Stimulated activated CD4-positive, alpha-beta T cell treated with anti-CD3 and anti-CD28 coated beads, Interleukin-12 subunit alpha, Interleukin-12 subunit beta, amount 100 ng/mL, for 4 hours (primary cell): ENCODE data around the gene RP2.

Experiments
- DNase-seq: peaks from one replicate; pipeline ENCODE4 v3.0.0-alpha.2; 2020

The RP2 gene

GRCh38 chrX:46836701-46837557 is at the start of gene RP2:
RP2 (plus strand) TSS chrX:46837043; CDS start chrX:46837101, 58 bp downstream.
- DNase-seq: peak; percentile 79

GRCh38 chrX:46788902-46789301 is 47.9 kb upstream of the RP2 start:
- no peak for DNase-seq

DNA sequence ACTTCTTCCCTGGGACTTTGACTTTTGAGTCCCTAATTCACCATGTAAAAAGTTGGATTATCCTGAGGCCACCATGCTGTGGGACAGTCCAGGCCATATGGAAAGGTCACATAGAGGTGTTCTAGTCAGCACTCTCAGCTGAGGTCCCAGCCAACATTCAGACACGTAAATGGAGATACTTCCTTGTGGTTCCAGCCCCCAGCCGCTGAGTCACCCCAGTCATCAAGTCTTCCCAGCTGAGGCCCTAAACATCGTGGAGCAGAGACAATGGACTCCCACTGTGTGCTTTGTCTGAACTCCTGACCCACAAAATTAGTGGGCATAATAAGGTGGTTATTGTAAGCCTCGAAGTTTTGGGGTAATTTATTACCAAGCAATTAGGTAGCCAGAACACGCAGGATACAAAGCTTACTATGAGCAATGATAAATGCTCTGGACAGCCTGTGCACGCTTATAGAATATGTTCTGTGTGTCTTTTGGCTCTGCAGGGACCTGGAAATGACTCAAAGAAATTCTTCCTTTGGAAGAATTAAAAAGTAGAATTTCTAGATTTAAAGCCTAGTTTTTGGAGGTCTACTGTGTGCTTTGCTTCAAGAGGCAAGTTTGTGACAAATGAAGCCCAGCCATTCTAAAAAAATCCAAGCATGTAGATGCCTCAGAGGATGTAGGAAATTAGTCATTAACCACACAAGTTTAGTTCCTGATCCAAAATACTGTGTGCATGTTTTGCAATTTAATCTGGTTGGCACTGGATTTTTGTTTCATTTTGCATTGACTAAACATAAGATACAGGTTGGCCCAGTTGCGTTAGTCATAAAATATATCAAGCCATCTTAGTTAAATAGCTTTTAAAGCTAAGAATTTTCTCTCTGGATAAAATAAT is 44.7 kb upstream of the RP2 start:
- DNase-seq: no peak

- DNase-seq: no peak
Measured at GRCh38 chrX:46792810-46793188, 44.0 kb upstream of the RP2 start.

- no peak for DNase-seq
Measured at GRCh38 chrX:46793386-46794143, 43.3 kb upstream of the RP2 start.

GRCh38 chrX:46796574-46797191 is 40.2 kb upstream of the RP2 start:
- DNase-seq: peak; percentile 69

- DNase-seq: no peak
Measured at GRCh38 chrX:46803140-46803539, 33.7 kb upstream of the RP2 start.

DNA sequence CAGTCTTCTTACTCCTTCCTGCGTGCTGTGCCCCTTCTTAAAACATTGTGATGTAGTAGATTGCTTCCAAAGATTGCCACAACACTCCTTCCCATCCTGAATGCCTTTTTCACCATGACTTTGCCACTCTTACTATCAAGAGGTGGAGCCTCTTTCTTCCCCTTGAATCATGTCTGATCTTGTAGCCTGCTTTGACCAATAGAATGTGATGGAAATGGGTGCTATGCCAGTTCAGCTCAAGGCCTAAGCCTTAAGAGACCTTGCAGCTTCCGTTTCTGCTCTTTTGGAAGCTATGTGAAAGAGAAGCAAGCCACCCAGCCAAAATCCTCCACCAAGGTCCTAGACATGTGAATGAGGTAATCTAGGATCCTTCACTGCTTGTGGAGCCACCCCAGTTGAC is 31.6 kb upstream of the RP2 start:
- DNase-seq: no peak

- no peak for DNase-seq
Measured at GRCh38 chrX:46811121-46811520, 25.7 kb upstream of the RP2 start.

DNA sequence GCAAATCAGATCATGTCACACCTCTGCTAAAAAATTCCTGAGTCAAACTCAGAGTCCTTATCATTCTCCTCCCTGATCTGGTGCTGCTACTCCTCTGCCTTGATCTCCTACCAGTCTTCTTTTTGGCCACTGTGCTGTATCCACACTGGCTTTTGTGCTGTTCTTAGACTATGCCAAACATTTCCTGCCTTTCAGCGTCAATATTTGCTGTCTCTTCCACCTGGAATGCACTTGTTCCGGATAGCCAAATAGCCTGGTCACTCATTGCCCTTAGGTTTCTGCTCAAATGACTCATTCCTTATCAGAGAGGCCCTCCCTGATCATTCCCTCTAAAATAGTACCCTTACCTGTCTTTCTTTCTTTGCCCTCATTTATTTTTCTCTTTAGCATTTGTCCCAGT is 24.4 kb upstream of the RP2 start:
- no peak for DNase-seq

DNA sequence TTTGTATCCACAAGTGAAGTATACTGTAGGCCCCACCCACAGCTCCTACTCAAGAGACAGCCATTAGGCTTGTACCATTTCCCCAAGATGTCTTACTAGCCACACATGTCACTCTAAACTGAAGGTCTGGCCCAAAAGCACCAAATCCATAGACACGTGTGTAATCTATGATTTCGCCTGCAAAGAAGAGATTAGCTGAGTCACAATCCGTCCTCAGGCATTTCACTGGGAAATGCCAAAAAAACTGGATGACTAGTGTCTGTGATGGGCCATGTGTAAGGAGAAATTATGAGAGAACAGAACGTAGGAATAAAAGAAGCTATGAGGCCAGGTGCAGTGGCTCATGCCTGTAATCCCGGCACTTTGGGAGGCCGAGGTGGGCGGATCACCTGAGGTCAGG is 21.9 kb upstream of the RP2 start:
- no peak for DNase-seq

GRCh38 chrX:46819136-46819535 is 17.7 kb upstream of the RP2 start:
- no peak for DNase-seq

GRCh38 chrX:46820391-46821100 is 16.3 kb upstream of the RP2 start:
- DNase-seq: no peak

- DNase-seq: no peak
Measured at GRCh38 chrX:46823481-46823880, 13.4 kb upstream of the RP2 start.

- no peak for DNase-seq
Measured at GRCh38 chrX:46831765-46832327, 5.0 kb upstream of the RP2 start.

GRCh38 chrX:46837558-46838485 is 979 bp downstream of the RP2 start:
- DNase-seq: no peak

DNA sequence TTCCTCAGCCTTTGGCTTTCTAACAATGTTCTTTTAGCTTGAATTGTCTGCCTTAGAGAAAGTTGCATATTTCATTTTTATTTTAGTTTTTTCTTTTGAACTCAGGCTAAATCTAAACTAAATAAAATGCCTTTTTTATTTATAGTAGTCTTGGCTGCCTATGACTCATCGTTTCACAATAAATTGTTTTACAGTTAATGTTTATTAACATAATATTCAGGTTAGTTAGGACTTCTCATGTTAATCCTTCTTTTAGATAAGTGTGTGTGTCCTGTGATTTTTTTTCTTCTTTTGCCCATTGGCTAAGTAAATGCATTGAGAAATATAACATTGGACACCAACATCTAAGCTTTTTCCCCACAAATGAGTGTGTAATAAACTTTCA is 1.6 kb downstream of the RP2 start:
- no peak for DNase-seq

DNA sequence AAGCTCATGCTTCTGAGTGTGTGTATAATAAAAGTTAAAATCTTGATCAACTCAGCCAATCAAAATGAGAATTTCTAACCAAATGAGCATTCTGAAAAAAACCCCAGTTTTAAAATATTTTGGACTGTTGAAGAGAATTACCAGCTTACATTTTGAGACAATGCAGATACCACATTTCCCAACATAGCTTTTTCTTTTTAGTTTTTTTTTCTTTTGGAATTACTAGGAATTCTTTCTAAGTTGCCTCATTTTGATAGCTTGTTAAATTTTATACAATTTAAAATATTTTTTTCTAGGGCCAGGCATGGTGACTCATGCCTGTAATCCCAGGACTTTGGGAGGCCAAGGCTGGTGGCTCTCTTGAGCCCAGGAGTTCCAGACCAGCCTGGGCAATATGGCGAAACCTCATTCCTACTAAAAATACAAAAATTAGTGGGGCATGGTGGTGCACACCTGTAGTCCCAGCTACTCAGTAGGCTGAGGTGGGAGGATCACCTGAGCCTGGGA is 2.2 kb downstream of the RP2 start:
- no peak for DNase-seq

GRCh38 chrX:46840946-46841345 is 4.1 kb downstream of the RP2 start:
- no peak for DNase-seq

DNA sequence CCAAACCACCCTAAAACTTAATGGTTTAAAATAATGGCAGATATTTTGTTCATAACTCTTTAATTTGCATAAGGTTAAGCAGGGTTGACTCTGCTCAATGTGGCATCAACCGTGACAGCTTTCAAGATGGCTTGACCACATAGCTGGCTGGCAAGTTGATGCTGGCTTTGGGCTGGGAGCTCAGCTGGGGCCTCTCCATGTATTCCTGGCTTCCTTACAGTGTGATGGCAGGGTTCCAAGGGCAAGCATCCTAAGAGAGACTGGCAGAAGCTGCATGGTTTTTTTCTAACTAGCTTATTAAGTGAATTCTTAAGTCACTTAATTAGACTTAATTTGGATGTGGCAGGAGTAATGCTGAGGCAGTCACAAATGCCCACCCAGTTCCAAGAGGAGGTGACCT is 4.5 kb downstream of the RP2 start:
- no peak for DNase-seq
